C4-2B (cell line): ENCODE data around the gene TBCB.

ENCODE experiments used
- CTCF ChIP-seq: fragments of 450-650 bp; conservative IDR thresholded peaks from 2 replicates; pipeline ENCODE4 v1.5.1; 2017; ENCODE audit warnings: mild to moderate bottlenecking
- ZFX ChIP-seq: fragments of 450-650 bp; IDR thresholded peaks from 2 replicates; pipeline ENCODE4 v1.6.1; 2017

- no peak for TF ChIP-seq CTCF
- no peak for TF ChIP-seq ZFX
Observed at GRCh38 chr19:36163813-36164212, 48.5 kb downstream of the TBCB start.
